Stimulated activated CD4-positive, alpha-beta T cell treated with anti-CD3 and anti-CD28 coated beads, Interleukin-12 subunit alpha, Interleukin-12 subunit beta, amount 100 ng/mL, for 24 hours (primary cell): Measurements from ENCODE around the gene RDX.
"Not testable (repeated sequence)": the region's sequence is repeated elsewhere in the genome, so short reads cannot be mapped to it uniquely, and the experiment has no call there.

Experiments used
- DNase-seq, 2 experiments: peaks; one replicate each; pipeline ENCODE4 v3.0.0-alpha.2; 2020; ENCODE audit warnings: low read depth in 2 of 2

The RDX gene

DNA sequence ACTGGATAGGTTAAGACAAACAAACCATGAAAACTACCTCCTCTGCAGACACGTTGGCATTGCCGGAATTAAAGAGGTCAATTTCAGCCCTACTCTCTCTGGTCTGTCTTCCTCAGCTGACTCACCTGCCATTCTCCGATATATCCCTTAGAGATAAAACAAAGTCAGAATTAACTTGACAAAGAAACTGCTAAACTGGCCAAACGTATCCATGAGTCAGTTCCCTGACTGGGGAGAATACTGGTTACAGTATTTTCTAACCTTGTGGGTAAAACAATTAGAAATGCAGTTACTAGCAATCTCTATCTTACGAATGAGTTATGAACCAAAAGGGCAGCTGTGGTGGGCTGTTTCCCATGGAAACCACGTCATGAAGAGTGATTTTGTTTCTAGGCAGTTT lies 96.2 kb downstream of the RDX start:
- DNase-seq, result no peak

DNA sequence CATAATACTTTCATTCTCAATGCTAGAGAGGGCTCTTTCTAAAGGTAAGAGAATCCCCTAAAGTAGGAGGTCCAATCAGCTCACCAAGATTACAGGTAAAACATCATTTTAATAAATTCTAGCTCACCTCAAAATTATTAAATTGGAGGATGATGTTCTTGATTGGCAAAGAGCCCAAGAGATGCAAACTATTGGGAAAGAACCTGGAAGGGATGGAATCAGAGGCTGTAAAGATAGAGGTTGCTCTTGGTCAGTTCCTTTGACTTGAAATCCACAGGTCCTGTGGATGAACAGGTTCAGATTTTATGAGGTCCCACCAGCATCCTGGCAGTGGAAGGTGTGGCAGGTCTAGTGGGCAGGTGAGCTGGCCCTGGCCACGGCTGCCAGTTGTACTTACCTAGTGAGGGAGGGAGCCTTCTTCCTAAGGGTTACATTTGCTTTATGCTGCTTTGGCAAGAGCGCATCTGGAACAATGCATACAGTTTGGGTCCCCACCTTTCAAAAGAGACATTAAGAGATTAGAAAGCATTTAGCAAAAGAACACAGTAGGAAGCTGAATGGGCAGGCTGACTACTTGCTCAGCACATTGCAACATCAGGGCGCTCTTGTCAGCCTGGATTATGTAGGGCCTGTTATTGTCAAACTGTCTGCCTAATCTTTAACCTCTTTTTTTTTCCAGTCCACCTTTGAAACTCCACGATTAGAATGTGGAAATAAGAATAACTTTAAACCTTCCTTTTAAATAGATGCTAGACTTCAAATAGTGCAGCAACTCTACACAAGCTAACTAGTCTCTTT lies 97.0 kb downstream of the RDX start:
- DNase-seq, result no peak

DNA sequence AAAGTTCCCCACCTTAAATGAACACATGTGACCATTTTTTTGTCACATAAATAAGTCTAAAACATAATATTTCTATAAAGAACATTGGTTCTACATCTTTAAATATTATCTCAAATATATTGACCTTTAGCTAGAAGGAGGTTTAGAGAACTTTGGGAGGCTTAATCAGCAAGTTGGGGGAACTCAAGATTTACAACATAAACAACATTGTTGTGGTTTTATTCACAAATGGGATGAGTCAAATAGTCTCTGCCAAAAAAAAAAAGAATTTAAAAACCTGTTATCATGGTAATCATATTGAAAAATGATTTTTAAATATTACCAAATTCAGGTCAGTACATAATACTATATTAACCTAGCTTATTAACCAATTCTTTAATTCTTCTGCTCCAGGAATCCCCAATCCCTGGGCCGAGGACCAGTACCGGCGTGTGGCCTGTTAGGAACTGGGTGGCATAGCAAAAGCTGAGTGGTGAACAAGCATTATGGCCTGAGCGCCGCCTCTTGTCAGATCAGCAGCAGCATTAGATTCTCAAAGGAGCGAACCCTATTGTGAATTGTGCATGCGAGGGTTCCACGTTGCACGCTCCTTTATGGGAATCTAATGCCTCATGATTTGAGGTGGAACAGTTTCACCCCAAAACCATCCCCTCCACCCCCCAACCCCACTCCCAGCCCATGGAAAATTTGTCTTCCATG lies 98.2 kb downstream of the RDX start:
- no peak for DNase-seq

DNA sequence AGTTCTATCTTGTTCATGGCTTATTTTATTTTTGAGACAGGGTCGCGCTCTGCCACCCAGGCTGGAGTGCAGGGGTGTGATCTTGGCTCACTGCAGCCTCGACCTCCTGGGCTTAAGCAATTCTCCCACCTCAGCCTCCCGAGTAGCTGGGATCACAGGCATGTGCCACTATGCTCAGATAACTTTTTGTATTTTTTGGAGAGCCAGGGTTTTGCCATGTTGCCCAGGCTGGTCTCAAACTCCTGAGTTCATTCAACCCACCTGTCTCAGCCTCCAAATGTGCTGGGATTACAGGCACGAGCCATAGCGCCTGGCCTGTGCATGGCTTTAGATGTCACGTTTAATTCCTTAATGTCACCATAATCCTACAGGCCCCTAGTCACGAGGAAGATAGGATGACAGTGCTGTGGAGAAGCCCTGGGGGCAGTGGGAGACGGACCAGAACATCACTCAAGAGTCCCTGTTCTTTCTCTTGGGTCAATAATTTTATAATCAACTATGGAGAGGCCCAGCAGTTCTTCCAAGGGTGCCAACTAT lies 99.5 kb downstream of the RDX start:
- no peak for DNase-seq

DNA sequence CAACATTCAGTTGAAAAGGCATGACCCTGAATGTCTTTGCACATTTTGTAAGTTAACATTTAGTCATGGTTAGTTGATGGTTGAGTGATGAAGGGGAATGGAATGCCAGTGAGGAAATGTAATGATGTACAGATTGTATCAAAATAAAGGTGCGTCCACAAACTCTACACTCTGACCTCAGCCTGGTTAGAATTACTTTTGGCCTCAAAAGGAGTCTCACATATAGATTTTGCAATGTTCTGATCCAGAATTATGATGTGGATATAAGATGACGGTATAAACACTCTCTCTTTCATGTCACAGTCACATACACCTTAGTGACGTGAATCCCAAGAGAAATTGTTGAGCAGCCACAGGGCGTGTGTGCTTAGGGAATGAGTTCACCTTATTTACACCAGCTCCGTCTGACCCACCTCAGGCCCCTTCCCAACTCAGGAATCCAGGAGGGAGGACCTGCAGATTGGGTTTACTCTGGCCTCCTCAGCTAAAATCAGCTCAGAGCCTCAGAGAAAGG lies 100.1 kb downstream of the RDX start:
- no peak for DNase-seq

DNA sequence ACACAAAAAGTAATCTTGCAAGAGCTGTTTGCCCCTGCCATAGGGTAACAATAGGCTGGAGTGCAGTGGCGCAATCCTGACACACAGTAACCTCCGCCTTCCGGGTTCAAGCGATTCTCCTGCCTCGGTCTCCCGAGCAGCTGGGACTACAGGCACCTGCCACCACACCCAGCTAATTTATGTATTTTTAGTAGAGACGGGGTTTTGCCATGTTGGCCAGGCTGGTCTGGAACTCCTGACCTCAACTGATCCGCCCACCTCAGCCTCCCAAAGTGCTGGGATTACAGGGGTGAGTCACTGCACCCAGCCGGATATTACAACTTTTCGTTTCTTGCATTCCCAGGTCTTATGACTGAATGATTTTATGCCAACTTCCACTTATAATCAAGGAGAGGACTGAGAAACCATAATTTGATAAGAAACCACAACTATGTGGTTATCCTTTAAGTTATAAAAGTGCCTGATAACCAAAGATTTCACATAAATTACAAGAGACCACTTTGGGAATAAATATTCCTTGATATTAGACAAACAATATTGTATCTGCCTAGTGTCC lies 102.1 kb downstream of the RDX start:
- not testable (repeated sequence) for DNase-seq

DNA sequence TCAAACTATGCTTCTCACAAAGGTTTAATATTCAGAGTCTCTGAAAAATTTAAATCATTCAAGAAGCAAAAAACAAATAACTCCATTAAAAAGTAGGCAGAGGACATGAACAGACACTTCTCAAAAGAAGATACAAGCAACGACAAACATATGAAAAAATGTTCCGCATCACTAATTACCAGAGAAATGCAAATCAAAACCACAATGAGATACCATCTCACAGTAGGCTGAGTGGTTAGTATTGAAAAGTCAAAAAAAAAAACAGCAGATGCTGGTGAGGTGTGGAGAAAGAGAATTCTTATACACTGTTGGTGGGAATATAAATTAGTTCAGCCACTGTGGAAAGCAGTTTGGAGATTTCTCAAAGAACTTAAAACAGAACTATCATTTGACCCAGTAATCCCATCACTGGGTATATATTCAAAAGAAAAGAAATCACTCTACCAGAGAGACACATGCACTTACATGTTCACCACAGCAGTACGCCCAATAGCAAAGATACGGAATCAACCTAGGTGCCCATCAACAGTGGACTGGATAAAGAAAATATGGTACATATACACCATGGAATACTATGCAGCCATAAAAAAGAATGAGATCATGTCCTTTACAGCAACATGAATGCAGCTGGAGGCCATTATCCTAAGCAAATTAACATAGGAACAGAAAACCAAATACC lies 103.7 kb downstream of the RDX start:
- not testable (repeated sequence) for DNase-seq

DNA sequence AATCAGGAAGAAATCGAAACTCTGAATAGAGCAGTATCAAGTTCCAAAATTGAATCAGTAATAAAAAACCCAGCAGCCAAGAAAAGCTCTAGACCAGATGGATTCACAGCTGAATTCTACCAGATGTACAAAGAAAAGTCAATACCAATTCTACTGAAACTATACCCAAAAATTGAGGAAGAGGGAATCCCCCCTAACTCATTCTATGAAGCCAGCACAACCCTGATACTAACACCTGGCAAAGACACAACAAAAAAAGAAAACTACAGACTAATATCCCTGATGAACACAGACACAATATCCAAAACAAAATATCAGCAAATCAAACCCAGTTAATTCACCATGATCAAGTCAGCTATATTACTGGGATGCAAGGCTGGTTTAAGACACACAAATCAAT lies 105.5 kb downstream of the RDX start:
- no peak for DNase-seq

DNA sequence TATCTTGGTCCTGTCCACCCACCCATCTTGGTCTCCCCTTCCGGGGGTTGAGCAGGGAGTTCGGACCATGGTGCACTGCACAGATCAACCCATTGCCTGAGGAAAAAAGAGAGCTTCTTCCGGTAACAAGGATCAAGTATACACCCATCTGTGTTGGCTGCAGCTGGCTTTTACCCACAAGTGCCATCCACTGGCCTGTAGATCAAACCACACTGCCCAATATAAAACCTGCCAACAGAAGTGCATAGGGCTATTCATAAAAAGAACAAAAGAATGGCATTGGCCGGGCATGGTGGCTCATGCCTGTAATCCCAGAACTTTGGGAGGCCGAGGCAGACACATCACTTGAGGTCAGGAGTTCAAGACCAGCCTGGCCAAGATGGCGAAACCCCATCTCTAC lies 108.7 kb downstream of the RDX start:
- DNase-seq, result no peak

DNA sequence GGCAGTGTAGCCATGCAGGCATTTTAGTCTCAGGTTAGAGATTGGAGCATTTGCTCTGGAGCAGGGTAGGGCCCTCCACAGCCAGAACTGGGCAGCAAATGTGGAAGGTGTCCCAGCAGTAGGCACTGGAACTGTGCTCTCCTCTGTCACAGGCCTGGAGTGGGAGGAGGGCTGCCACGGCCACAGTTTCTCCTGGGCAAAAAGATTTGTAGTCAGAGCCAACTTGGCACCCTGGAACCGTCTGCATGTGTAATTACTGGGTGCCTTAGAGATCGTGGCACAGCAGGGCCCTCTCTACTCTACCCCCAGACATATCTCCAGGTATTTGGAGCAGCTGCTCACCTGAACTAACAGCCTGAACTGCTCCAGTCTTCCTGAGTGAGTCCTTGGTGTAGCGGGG lies 109.5 kb downstream of the RDX start:
- no peak for DNase-seq

DNA sequence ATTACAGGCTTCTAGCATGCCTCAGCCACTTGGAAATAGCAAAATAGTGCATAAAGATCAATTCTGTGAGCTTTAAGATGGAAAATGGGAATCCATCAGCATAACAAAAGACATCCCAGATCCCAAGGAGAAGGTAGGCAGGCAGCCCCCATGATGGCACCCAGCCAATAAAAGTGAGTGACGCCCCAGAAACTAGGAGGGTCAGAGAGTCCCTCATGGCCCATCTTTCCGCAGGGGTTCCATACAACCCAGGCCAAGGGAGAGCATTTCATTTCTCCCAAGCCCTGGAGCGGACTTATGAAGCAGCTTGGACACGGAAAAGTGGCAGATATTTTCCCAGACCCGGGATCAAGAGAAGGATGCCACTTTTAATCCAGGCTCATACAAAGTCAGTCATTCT lies 110.0 kb downstream of the RDX start:
- DNase-seq, result no peak

DNA sequence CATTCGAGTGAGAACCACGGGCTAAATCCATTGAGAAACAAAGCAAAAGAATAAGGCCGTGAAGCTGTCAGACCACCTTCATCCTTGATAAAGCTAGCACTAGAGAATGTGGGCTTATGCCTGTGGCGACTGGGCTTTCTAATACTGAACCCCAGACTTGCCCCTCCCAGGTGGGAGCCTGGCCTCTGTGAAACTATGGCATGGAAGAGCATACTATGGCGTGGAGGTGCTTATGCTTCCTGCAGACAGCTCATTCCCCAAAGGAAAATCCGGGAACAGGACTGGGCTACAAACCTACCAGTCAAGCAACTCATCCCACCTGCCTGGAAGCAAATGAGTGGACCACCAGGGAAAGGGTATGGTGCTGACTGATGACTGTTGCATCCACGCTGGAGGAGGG lies 110.8 kb downstream of the RDX start:
- no peak for DNase-seq

DNA sequence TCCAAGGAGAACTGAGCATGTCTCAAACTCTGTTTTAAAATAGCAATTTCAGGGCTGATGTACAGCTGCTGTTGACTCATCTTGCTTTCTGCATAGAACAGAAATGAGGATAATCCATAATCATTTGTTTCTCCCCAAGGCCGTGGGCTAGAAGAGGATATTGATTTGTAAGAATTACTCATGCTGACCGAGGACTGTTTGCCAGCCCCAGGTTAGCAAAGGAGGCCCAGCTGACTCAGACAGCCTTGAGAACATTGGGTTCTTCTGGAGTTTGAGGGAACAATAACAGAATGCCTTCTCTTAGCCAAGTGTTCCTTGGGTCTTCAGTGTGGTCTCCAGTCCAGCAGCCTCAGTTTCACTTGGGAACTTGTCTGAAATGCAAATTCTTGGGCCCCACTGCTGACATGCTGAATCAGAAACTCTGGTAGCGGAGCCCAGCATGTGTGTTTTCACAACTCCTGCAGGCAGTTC lies 111.3 kb downstream of the RDX start:
- DNase-seq, result no peak

DNA sequence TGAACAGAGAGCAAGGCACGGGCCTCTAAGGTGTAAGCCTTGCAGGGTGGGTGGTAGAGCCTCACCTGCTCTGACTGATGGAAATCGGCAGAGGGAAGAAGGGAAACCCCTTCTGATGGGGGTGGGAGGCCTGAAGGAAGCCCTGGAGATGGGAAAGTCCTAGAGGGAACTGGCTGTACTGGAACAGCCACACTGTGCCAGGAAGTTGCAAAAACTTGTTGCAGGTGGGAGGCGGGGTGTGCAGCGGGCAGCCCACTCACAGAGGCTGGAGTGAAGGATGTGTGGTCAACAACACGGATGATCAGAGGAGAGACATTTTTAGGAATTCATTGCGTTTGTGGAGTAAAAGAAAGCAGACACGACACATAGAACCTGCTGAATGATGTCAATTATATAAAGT lies 112.0 kb downstream of the RDX start:
- DNase-seq, result no peak

DNA sequence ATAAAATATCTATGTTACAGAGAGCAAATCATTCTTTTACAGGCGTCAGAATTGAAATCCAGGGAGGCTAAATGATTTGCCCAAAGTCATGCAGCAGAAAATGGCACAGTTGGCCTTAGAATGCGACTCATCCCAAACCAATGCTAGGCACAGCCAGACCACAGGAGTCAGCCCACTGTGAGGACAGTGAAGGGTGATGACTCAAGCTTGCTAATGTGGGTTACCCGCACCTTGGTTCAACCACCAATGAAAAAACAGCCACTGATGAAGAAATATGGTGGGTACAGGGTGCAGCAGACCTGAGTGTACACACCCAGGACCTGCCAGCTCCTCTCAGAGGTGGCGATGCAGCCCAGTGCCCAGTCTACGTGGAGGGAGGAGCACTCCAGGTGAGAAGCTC lies 113.5 kb downstream of the RDX start:
- no peak for DNase-seq

DNA sequence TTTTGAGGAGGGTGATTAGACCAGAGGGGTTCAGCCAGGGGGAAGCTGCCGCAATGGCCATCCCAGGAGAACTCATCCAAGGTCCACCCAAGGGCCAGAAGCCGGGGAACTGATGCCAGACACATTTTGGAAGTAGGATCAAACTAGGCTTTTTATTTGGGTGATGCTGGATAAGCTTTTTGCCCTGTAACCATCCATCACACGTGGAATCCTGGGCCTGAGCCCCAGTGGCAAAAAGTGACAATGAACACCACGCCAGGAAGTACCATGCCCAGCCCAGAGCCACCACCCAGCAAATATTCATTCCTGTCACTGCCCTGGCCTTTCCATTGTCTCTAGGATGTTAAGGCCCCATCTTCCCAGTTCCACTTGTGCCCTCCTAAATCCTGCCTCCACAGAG lies 117.3 kb downstream of the RDX start:
- DNase-seq, result no peak

DNA sequence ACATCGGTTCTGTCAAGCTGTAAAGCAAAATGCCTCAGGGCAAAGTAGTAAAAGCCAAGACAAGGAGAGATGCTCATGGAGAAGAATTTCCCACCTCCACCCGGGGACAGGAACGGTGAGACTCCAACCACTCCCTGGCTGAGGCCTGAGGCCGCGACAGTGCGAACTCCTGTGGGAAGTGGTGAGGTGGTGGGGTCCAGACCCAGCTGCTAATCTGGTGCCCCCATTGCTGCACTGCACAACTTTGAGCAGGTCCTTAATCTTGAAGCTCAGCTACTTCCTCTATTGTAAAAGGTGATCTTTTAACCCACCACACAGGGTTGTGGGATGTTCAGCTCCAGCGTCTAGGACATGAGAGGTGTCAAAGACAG lies 119.3 kb downstream of the RDX start:
- DNase-seq, result no peak

DNA sequence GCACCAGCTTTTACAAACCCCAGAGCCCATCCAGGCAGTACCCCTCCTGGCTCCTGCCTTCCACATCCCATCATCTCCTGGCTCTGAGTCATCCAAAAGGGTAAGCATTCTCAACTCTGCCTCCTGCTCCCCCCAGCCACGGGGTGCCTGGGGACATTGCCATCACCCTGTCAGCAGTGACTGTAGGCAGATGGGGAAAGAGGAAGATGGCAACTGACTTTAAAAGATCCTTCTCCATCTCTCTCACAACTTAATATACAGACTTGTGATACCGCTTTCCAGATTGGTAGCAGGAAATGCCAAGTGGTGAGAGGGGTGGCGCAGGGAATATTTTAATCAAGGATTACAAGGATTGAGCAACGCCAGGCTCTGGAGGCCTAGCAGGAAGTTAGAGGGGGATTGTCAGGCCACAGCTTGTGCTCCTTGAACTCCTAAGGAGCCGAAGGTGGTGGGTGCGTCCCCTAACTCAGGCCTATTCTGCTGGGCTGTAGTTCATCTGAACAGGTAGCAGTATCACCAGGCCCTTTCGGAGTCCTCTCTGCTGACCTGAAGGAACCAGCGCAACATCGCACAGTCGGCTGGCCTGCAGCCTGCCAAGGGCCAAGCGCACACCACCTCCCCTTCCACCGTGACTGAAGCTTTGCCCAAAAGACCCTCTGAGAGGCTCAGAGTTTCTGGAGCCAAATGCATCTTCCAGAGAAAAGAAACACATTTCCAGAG lies 119.9 kb downstream of the RDX start:
- DNase-seq, result no peak

DNA sequence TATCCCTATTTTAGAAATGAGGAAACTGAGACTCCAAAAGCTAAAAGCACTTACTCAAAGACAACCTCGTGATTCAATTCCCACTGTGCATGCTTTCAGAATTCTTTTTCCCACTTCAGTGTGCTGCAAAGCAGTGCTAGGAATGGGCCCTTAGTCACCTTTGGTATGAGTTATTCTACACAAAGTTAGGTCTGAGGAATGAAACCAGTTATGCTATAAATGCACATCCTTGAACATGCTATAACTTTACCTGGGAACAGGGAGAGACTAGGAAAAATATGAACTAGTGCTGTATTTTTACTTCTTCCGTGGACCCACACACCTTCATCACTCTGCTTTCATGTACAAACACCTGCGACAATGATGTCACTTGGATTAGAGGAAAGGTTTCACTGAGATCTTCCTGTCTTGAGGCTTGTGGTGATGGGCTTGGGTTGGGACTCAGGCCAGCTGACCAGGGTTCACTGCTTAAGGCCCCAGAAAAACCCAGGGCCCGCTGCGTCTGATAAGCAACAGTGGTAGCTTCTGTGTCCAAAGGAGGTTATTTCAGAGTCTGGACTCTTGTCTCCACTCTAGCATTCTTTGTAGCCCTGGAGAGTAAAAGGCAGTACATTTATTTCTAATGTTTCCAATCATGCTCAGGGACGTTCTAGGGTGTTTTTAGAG lies 121.6 kb downstream of the RDX start:
- DNase-seq, result no peak

DNA sequence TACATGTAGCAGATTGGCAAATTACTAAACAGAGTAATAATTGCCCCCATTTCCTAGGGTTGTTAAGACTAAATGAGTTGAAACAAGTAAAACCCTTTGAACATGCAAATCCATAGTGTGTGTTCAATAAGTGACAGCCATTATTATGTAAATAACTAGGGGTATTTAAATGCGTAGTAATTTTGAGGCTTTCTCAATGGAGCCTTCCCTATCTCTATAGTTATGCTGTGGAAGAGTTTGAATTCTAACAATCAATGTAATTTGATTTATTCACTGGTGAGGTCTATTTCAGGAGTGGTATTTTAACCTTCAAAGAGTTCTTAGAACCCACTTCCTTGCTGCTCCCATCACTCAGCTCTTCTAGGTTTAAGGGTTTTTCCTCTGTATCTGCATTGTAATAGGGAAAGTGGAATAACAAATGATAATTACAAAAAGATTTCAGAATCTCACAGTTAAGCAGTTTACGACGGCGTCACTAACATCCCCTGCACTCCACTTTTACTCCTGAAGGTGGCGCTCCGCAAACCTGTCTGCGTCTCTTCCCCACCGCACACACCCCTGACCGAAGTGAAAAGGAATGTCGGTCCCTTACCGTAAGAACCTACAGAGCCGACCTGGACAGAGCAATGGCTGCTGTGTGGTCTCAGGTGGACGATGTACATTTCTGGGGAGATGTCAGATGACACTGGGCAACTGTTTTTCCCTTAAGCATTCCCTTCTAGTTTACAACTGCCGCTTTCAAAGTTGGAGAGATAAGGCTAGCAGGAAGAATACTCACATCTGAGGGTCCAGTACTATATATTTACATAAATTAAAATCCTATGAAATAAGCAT lies 122.4 kb downstream of the RDX start:
- DNase-seq, result peak; percentile 22 to 68
